Measurements from ENCODE around the gene FRY.

The FRY gene

DNA sequence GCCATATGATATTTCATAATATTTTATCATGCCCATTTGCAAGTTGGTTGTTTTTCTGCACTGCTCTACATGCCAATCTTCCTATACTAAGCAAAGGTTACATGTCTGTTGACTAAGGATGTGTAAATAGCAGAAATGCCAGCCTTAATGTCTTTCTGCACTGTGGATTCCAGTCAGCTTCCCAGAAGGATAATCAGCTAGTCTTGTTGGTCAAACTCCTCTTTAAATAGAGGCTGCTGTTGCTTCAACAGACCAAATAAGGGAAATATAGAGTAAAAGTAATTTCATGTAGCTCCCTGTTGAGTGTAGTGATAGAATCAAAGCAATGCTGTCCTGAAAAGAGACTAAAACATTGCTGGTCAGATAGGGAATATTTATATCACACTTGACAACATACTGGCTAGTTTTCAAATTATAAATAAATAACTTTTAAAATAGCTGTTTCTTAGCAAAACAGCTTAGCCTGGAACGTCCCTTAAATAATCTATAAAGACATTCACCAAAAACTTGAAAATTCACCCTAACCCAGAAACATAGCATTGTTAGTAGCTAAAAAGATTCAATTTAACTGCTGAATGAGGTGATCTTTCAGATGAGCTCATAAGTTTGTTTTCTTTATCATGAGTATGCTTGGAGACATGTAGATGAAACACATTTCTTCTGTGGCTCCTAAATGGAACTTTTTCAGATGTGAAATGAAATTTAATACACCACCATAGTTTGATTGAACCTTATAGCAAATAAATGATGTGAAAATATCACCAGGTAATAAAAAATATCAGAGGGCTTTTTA, 56.6 kb downstream of the FRY start:
- DNase-seq, result no peak

DNA sequence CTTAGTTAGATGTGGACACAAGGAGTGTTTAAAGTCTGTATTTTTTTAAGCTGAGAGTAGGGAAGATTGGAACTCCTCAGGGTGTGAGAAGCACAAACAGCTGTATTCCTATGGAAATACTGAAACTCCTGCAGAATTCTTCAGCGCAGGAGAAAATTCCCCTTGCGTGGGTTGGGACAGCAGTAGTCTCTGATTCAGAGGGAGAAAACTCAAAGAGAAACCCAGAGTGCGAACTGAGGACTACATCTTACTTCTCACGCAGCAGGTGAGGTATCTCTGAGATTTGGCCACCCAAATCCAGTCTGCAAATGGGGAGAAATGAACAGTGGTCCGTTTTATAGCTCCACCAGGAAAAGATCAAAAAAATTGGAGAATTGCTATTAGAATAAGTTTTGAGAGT, 60.9 kb downstream of the FRY start:
- no peak for DNase-seq

- DNase-seq, result no peak
Observed at GRCh38 chr13:32093006-32093405, 61.4 kb downstream of the FRY start.

- no peak for DNase-seq
Observed at GRCh38 chr13:32098272-32098671, 66.7 kb downstream of the FRY start.

- DNase-seq, result no peak
Observed at GRCh38 chr13:32105653-32106313, 74.2 kb downstream of the FRY start.

GRCh38 chr13:32107474-32107873, 75.9 kb downstream of the FRY start:
- DNase-seq, result no peak

DNA sequence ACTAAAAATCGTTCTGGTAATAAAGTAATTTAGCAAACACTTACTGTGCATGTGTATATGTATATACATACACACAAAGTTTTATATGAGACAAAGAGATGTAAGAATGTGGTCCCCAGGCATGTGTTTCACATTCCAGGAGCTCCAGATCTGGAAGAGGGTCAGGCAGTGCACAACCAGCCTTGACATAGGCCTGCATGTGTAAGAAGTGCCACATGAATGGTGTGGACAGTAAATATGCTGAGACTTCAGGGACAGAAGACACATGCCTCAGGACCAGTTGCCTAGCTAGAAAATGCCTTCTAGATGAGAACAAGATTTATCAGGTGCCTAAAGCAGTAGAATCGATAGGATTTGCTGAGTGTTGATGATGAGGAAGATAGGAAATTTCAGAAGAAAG, 76.4 kb downstream of the FRY start:
- no peak for DNase-seq

DNA sequence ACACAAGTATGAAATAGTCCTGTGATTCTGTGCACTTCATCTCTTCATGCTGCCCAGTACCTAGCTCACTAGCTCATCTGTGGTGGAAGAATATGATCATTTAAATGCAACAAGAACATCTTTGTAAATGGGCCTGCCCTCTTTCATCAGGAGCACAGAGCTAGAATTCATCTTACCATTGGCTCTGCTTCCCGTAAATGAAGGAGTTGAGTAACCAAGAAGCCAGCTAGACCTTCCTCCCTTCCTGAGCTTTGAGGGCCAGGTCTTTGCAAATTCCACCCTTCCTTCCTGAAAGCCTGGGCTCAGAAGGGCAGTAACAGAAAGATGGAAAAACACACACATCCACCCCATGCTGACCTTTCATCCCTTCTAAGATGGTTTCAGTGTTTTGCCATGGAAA, 82.0 kb downstream of the FRY start:
- no peak for DNase-seq

DNA sequence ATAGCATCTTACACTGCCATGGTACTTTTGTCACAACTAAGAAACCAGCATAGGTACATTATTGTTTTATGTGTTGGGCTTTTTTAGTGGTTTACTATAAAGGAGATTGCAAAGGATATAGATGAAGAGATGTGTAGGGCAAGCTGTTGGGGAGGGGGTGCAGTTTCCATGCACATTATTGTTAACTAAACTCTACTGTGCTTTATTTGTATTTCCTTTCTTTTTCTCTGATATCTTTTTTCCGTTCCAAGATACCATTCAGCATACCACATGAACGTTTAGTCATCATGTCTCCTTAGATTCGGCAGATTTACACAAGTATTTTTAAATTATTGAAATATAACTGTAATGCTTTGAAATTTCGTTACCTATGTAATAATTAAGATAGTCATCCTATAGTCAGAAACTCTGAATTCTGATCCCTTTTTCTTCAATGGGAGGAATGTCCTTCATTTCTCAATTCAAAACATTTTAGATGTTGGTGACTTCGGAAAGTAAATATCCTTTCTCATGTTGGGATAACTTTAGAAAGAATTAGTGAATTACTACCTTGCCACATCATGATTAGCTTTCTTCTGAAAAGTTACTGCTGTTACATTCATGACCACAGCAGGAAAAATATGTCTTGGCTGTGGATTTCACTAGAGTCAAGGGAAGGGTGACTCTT, 82.8 kb downstream of the FRY start:
- DNase-seq, result no peak

- DNase-seq, result no peak
Observed at GRCh38 chr13:32115066-32115465, 83.5 kb downstream of the FRY start.

DNA sequence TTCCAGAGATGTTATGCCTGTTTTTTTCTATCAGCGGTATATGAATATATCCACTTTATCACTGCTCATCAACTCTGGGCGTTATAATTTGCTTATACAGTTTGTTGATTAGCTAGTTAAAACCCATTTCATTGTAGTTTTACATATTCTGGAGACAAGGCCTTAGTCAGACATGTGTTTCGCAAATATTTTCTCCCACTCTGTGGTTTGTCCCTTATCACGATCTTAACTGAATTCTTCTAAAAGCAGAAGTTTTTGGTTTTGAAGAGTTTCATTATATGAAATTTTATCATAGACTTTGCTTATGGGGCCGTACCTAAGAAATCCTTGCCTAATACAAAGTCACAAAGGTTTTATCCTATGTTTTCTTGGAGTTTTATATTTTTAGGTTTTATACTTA, 84.6 kb downstream of the FRY start:
- DNase-seq, result no peak

DNA sequence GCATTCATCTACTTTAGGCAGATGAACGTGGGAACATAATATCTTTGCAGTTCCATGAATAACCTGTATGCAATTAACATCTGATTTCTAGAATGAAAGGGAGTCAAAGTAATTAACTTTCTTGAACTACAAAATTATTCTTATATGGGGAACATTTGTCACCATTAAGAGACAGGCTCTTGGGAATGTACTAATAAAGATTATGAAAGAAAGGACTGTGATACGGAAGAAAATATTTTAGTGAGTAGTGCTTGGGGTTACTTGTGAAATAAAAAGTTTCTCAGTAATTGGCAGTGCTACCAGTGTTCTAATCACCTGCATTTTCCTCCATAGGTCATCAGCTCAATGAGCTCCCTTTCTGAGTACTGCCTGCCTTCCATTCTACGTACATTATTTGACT, 85.4 kb downstream of the FRY start:
- no peak for DNase-seq

DNA sequence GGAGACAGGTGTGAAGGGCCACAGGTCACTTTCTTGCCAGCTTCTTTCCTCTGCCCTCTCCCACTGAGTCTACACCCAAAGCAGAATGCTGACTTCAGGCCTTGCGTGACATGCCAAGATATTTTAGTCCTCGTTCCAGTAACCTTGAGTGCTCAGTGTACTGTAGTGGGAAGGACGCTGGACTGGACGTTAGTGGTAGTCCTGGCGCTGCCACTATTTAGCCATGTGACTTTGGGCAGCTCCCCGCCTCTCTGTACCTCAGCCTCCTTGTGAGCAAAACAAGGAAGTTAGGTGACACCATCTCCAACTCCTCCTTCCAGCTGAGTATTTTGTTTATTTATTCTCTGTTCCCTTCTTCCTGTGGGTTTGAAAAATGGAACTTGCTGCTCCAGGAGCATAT, 86.1 kb downstream of the FRY start:
- DNase-seq, result no peak

DNA sequence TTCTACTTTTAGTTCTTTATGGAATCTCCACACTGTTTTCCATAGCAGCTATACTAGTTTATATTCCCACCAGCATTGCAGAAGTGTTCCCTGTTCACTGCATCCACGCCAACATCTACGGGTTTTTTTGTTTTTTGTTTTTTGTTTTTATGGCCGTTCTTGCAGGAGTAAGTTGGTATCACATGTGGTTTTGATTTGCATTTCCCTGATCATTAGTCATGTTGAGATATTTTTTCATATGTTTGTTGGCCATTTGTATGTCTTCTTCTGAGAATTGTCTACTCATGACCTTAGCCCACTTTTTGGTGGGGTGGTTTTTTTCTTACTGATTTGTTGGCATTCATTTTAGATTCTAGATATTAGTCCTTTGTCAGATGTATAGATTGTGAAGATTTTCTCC, 89.7 kb downstream of the FRY start:
- DNase-seq, result no peak

DNA sequence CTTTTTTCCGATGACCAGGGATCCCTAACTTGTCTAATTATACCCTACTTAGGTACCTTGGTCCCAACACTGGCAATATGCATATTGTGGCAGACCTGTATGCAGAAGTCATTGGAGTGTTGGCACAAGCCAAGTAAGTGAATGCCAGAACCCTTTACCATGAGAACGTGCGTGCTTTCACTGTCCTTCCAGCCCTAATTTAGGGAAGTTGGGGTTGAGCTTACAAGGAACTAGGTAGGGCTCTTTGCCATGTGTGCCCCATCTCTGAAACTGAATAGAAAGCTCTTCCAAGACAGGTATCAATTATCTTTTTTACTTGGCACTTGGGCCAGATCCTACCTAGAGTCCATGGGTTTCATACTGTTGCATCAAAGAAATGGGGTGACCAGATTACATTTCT, 93.2 kb downstream of the FRY start:
- no peak for DNase-seq

DNA sequence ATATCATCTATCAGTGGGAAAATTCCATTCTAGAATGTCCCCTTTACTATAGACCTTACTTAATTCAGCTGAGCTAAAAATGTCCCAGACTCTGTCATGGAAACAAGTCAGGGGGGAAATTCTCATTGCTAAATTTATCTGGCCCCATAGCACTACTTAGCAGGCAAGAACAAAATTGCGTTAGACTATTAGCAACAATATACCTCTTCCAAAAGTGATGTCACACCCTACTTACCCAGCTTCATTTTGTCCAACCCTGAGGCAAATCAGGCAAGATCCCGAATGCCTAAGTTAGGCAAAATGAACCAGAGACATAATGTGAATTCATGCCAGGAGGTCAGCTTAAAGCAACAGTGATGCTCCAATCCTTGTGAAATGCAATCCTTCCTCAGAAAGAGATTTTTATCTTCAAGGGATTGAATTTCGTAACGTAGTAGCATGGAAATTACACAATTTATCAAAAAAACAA, 93.7 kb downstream of the FRY start:
- DNase-seq, result no peak

- DNase-seq, result no peak
Observed at GRCh38 chr13:32125751-32126150, 94.2 kb downstream of the FRY start.

DNA sequence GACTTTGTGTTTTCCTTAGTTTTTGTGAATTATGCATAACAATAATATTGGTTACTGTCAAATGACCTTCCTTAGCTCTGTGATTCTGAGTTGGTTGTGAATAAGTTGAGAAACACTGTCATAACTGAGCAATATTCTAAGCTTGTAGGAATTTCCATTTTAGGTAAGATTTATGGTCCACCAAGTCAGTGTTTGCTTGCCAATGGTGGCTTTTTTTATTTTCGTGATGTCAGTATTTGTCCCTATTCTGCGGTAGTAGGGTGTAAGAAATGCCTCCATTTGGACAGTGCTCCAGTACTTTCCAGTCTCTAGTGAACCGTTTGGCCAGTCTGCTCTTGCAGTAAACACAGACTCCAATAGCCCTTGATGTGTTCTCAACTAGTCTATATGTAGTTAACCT, 94.7 kb downstream of the FRY start:
- no peak for DNase-seq

- DNase-seq, result no peak
Observed at GRCh38 chr13:32126756-32127155, 95.2 kb downstream of the FRY start.

DNA sequence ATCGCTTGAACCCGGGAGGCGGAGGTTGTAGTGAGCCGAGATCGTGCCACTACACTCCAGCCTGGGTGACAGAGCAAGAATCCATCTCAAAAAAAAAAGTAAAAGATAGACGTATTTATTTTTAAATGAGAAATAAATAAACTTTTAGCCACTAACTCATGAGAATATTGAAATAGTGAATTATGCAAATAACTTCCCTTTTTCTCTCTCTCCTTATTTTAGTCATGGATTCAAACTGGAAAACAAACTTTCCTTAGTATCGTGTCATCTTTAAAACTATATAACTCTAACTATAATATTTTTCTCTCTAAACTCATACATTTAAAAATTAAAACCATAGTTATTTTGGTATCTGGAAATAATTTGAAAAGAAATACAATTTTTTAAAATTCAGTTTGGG, 96.1 kb downstream of the FRY start:
- no peak for DNase-seq

DNA sequence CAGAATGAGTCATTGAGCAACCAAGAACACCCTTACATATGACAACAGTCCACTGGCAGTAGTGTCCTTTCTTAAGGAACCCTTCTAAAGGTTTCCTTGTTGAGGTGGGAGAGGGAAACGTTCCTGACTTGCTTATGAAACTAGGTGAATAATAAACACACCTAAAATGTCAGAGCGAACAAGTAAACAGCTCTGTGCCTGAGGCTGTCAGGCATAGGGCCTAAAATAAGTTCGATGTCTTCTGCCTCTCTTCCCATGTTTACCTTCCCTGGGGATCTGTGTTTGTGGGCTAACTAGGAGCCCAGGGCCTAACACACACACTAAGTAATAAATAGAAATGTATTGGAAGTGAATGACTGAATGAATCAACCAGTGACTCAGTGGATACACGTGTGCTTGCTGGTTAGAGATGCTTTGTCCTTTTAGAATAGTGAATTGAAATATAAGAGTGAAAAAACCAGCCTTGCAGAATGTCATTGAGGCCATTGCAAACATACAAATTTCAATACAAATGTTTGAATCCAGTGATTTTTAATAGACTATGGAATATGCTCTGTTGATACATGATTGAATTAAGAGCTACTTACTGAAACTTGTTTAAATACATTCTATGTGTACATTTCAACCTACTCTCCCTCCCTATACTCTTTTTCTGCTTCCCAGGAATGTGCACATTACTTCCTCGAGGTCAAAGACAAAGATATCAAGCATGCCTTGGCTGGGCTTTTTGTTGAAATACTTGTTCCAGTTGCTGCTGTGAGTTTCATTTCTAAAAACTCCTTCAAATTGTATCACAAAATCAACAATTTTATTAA, 102.9 kb downstream of the FRY start:
- DNase-seq, result no peak

GRCh38 chr13:32135056-32135390, 103.4 kb downstream of the FRY start:
- DNase-seq, result no peak

DNA sequence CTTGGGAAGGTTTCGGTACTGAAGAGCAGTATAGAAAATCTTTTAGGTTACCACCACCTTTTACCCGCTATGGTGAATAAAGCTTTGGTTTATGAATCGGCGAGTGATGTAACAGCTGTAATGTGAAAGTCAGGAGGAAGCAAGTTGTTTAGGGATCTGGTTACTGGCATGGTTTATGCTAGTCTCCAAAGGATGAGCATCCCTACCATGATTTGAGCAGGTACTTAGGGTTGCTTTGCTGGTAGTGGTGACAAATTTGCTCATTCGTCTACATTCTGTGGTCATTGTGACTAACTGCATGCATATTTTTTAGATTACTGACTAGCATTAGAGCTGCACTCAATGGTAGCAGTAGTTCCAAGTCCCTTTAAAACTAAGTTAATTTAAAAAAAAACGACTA, 104.1 kb downstream of the FRY start:
- no peak for DNase-seq
